A549 (cell line): ENCODE results near the gene NUP205.

Source experiments
- CBX2 ChIP-seq: fragments of 200-600 bp; sonication (generic); IDR thresholded peaks from 2 replicates; pipeline ENCODE4 v1.6.1; 2016; ENCODE audit warnings: low read depth, mild to moderate bottlenecking, borderline replicate concordance
- CTCF ChIP-seq: fragments of >200 bp; sonication (Bioruptor Twin); formaldehyde crosslinking; IDR thresholded peaks from 3 replicates; pipeline ENCODE4 v1.5.1; 2016
- ELK1 ChIP-seq: fragments of 150-350 bp; IDR thresholded peaks from 2 replicates; pipeline ENCODE4 v1.6.1; 2014; ENCODE audit warnings: low read depth, mild to moderate bottlenecking, low read length
- FOSL2 ChIP-seq, 2 experiments: fragments of 450-650 bp in 1 of 2; fragments of >200 bp in 1 of 2; sonication (Bioruptor Twin) in 1 of 2; formaldehyde crosslinking; IDR thresholded peaks; 2 replicates each; pipeline versions ENCODE4 v1.5.0 to v1.6.1; 2016 to 2020; ENCODE audit warnings: mild to moderate bottlenecking in 1 of 2, moderate library complexity in 1 of 2
- KDM1A ChIP-seq: fragments of 200-600 bp; sonication (generic); IDR thresholded peaks from 2 replicates; pipeline ENCODE4 v1.6.1; 2016; ENCODE audit warnings: low read depth, mild to moderate bottlenecking
- MAFK ChIP-seq: fragments of 450-650 bp; IDR thresholded peaks from 2 replicates; pipeline ENCODE4 v1.6.1; 2014; ENCODE audit not compliant: partially characterized antibody
- MYC ChIP-seq: IDR thresholded peaks from 2 replicates; pipeline ENCODE4 v1.6.1; 2012; ENCODE audit warnings: mild to moderate bottlenecking, inconsistent platforms, low read length, improper control_type of control experiment, borderline replicate concordance
- POLR2A ChIP-seq: IDR thresholded peaks from 2 replicates; pipeline ENCODE4 v1.6.1; 2012; ENCODE audit warnings: mild to moderate bottlenecking, low read length
- USF2 ChIP-seq: fragments of 450-650 bp; IDR thresholded peaks from 2 replicates; pipeline ENCODE4 v1.6.1; 2014; ENCODE audit warnings: antibody characterized with exemption
- ZC3H11A ChIP-seq: fragments of 450-650 bp; IDR thresholded peaks from 2 replicates; pipeline ENCODE4 v1.6.1; 2014; ENCODE audit warnings: antibody characterized with exemption, mild to moderate bottlenecking
- ZFP36 ChIP-seq: fragments of 450-650 bp; IDR thresholded peaks from 2 replicates; pipeline ENCODE4 v1.6.1; 2014; ENCODE audit warnings: borderline replicate concordance; ENCODE audit not compliant: partially characterized antibody
- TF ChIP-seq, protein P1 (sequence below): IDR thresholded peaks from 2 replicates; pipeline ENCODE4 v1.6.1; 2012

DNA sequence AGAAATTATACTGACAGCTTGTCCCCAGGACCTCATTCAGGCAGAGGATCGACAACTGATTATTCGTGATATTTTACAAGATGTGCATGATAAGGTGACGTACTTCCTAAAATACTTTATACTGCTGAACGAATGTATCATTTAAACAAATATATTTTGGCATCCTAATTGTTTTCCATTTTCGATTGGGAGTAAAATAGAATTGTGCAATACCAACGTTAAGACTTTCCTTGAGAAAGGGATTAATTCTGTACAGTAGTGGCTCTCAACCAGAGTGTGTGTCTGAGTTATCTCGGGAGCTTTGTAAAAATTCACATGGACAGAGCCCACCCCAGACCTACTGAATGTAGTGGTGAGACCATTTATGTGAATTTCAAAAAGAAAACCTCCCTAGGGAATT is 60.8 kb downstream of the NUP205 start:
- TF ChIP-seq CTCF (no peak), ELK1 (no peak), USF2 (no peak), ZFP36 (no peak), KDM1A (no peak), POLR2A (no peak), FOSL2 (IDR thresholded peaks at IDR 0.05) (no peak), FOSL2 (CRISPR knock-in tag; IDR thresholded peaks at IDR 0.05) (no peak), MYC (no peak), ZC3H11A (no peak), CBX2 (no peak), MAFK (no peak)
- TF ChIP-seq, protein P1, sequence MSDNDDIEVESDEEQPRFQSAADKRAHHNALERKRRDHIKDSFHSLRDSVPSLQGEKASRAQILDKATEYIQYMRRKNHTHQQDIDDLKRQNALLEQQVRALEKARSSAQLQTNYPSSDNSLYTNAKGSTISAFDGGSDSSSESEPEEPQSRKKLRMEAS = no peak
